Gastroesophageal sphincter (tissue), 4 donors: ENCODE results near the gene TRMT61A. TPM values are rescaled to one million over a fixed set of nuclear protein-coding genes. Genes with fewer than 3 reads are reported as not detected.

Experiments
- ATAC-seq: fragments of 150-250 bp; one replicate; pipeline ENCODE4 v1.9.1; 2016; ENCODE audit warnings: mild to moderate bottlenecking, moderate library complexity
- H3K27ac ChIP-seq, 4 donors: fragments of 200-600 bp; sonication (generic) in 3 of 4; 1 replicate in 3 of 4; 2 replicates in 1 of 4; pipeline ENCODE4 v1.5.1; 2016 to 2019
- H3K27me3 ChIP-seq: fragments of 200-600 bp; sonication (generic); one replicate; pipeline ENCODE4 v1.5.1; 2019
- H3K36me3 ChIP-seq, 2 donors: fragments of 200-600 bp; sonication (generic); one replicate each; pipeline ENCODE4 v1.5.1; 2019; ENCODE audit warnings: control low read depth in 1 of 2
- H3K4me1 ChIP-seq, 3 donors: fragments of 200-600 bp; sonication (generic); 1 replicate in 2 of 3; 2 replicates in 1 of 3; pipeline ENCODE4 v1.5.1; 2016 to 2019; ENCODE audit warnings: control low read depth in 2 of 3
- H3K4me3 ChIP-seq, 2 donors: fragments of 200-600 bp; sonication (generic); one replicate each; pipeline ENCODE4 v1.5.1; 2019; ENCODE audit warnings: mild to moderate bottlenecking in 1 of 2, moderate library complexity in 1 of 2
- H3K9me3 ChIP-seq, 3 donors: fragments of 200-600 bp; sonication (generic); one replicate each; pipeline ENCODE4 v1.5.1; 2017 to 2019; ENCODE audit warnings: control low read depth in 2 of 3
- EP300 ChIP-seq: sonication (generic); formaldehyde crosslinking; IDR thresholded peaks from one replicate; pipeline ENCODE4 v1.6.1; 2017; ENCODE audit warnings: antibody characterized with exemption, mild to moderate bottlenecking
- POLR2A ChIP-seq, 2 donors: fragments of 450-650 bp; IDR thresholded peaks; one replicate each; pipeline ENCODE4 v1.6.1; 2017; ENCODE audit warnings: antibody characterized with exemption in 2 of 2, mild to moderate bottlenecking in 2 of 2, moderate library complexity in 1 of 2
- POLR2AphosphoS5 ChIP-seq: sonication (generic); formaldehyde crosslinking; IDR thresholded peaks from one replicate; pipeline ENCODE4 v1.6.1; 2017; ENCODE audit warnings: antibody characterized with exemption
- WGBS, 2 donors: methylation state at CpG; one replicate each; pipeline ENCODE4 v1.1.5; 2018; ENCODE audit warnings: low coverage in 1 of 2; 5-methylcytosine and 5-hydroxymethylcytosine counted together
- total RNA-seq, 4 donors: library from RNA; depleted of rRNA; stranded (reverse); fragments of >200 nt; gene quantifications; one replicate each; pipeline ENCODE4 v1.1.0, GENCODE V29; 2016
- TF ChIP-seq, protein P1 (sequence below), 4 experiments: fragments of 200-600 bp in 2 of 4; fragments of 450-650 bp in 2 of 4; sonication (generic) in 1 of 4; IDR thresholded peaks; one replicate each; pipeline ENCODE4 v1.5.1; 2017 to 2019; ENCODE audit warnings: antibody characterized with exemption in 4 of 4, mild to moderate bottlenecking in 2 of 4, moderate library complexity in 2 of 4

TRMT61A gene
- total RNA-seq, 4 donors from 2014 or later = 22.5 to 45.2 (median 30.9) TPM

DNA sequence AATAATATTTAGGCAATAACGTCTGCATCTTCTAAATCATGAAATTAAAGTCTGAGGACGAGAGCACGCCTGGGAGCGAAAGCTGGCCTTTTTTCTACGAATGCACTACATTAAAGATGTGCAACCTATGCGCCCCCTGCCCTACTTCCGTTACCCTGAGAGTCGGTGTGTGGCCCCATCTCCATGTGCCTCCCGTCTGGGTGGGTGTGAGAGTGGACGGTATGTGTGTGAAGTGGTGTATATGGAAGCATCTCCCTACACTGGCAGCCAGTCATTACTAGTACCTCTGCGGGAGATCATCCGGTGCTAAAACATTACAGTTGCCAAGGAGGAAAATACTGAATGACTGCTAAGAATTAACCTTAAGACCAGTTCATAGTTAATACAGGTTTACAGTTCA lies 25.7 kb upstream of the TRMT61A start:
- Histone ChIP-seq H3K4me1 (peaks cover 0 to 17% (median 0%) of the 10 kb centered on the region in 3 donors), H3K27ac (no peak overlapping the region), H3K9me3 (no peaks in the 10 kb centered on the region), H3K36me3 (peaks cover 0 to 84% of the 10 kb centered on the region in 2 donors), H3K4me3 (no peak overlapping the region), H3K27me3 (no peaks in the 10 kb centered on the region)
- 84 to 88% methylated on average over 8 to 11 of the region's 12 CpGs for WGBS, 2 donors
- TF ChIP-seq, protein P1, sequence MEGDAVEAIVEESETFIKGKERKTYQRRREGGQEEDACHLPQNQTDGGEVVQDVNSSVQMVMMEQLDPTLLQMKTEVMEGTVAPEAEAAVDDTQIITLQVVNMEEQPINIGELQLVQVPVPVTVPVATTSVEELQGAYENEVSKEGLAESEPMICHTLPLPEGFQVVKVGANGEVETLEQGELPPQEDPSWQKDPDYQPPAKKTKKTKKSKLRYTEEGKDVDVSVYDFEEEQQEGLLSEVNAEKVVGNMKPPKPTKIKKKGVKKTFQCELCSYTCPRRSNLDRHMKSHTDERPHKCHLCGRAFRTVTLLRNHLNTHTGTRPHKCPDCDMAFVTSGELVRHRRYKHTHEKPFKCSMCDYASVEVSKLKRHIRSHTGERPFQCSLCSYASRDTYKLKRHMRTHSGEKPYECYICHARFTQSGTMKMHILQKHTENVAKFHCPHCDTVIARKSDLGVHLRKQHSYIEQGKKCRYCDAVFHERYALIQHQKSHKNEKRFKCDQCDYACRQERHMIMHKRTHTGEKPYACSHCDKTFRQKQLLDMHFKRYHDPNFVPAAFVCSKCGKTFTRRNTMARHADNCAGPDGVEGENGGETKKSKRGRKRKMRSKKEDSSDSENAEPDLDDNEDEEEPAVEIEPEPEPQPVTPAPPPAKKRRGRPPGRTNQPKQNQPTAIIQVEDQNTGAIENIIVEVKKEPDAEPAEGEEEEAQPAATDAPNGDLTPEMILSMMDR (IDR thresholded peaks at IDR 0.05) = no peak
- TF ChIP-seq POLR2AphosphoS5 (no peak), POLR2A (IDR thresholded peaks at IDR 0.05) (no peak), EP300 (no peak)
- no peak for ATAC-seq

DNA sequence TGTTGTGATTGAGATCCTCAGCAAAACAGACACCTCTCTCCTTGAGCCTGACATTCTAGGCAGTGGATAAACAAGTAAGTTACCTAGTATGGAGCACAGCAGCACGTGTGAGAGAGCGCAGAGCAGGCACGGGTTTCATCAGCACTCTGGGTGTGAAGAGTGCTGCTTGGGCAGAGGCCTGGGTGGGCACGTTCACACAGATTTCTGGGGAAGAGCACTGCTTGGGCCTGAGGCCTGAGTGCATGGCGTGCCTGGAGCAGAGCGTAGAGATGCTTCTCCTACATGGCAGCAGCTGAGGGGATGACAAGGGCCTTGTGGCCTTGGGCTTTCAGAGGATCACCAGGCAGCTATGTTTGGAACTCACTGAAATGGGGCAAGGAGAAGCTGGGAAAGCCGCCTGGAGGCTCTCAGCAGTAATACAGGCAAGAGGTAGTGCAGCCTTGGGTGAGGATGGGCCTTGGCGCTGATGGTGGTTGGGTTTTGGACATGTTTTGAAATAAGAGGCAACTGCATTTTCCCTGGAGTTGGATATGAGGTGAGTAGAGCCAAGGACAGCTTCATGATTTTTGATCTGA lies 23.9 kb upstream of the TRMT61A start:
- H3K36me3 ChIP-seq = peaks cover 0 to 87% of the 10 kb centered on the region in 2 donors
- H3K4me3 ChIP-seq = no peak overlapping the region

DNA sequence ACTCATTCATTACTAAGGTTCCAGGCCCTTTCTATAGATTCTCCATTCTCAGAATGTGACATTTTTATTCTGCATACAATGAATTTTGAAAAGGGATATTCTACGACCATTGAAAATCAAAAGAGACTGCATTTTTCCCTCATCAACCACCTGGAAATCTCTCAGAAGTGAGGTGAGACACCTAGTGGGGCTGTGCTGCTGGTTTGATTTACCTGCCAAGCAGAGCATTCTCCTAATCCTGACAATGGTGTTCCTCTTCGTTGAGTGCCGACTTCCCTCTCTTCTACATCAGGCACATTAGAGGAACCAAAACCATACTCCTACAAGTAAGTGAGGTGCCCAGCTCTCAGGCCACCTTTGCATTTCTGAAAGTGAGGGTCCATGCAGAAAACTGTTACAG lies 21.2 kb upstream of the TRMT61A start:
- WGBS, 2 donors = 56 to 68% methylated on average over 1 to 3 of the region's 3 CpGs
- ATAC-seq = no peak
- H3K36me3 ChIP-seq = peaks cover 0 to 81% of the 10 kb centered on the region in 2 donors

More for the DNA sequence above, 23.9 kb upstream of the TRMT61A start:
- H3K27me3 ChIP-seq = no peaks in the 10 kb centered on the region
- H3K4me1 ChIP-seq = peaks cover 0 to 12% (median 0%) of the 10 kb centered on the region in 3 donors
- no peak overlapping the region for H3K27ac ChIP-seq
- 81% methylated on average over 4 of the region's 8 CpGs; no CpG with 5 or more reads in 1 of the 2 donors for WGBS, 2 donors
- TF ChIP-seq EP300 (no peak), POLR2A (IDR thresholded peaks at IDR 0.05) (no peak), POLR2AphosphoS5 (no peak)
- TF ChIP-seq, protein P1 (IDR thresholded peaks at IDR 0.05) = no peak
- no peaks in the 10 kb centered on the region for H3K9me3 ChIP-seq
- ATAC-seq = no peak

DNA sequence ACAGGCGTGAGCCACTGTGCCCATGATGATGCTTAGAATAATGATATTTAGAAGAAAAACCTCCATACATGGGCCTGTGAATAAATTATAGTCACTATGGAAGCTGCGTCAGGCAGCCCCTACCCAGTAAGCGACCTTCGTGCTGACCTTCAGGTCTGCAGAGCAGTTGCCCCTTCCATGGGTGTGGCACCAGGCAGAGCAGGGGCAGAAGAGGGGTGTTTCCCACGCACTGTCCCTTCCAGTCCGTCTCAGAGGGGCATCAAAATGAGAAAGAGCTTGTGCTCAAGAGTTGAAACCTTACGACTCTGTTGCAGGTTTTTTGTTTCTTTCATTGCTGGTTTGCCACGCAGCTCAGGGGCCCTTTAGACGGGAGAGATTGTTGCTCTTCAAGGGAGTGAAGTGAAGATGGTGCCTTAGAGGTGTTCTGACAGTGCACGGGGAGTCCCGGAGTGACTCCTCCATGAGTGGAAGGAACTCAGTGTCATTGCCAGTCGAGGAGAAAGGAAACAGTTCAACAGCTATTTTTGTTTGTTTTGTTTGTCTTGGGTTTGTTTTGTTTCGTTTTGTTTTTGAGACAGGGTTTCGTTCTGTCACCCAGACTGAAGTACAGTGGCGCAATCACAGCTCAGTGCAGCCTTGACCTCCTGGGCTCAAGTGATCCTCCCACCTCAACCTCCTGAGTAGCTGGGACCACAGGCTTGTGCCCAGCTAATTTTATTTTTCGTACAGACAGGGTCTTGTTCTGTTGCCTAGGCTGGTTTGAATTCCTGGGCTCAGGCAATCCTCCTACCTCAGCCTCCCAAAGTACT lies 20.3 kb upstream of the TRMT61A start:
- Histone ChIP-seq H3K4me3 (no peak overlapping the region), H3K27ac (no peak overlapping the region), H3K36me3 (peaks cover 0 to 72% of the 10 kb centered on the region in 2 donors), H3K9me3 (no peaks in the 10 kb centered on the region), H3K27me3 (no peaks in the 10 kb centered on the region), H3K4me1 (peaks cover 3 to 16% (median 12%) of the 10 kb centered on the region in 3 donors)
- TF ChIP-seq POLR2A (IDR thresholded peaks at IDR 0.05) = no peak
- no peak for TF ChIP-seq POLR2AphosphoS5
- no peak for TF ChIP-seq EP300
- TF ChIP-seq, protein P1 (IDR thresholded peaks at IDR 0.05) = no peak
- ATAC-seq = no peak
- 83 to 84% methylated on average over 9 to 16 of the region's 16 CpGs for WGBS, 2 donors

More for the DNA sequence above, 21.2 kb upstream of the TRMT61A start:
- Histone ChIP-seq H3K4me1 (peaks cover 3 to 6% (median 5%) of the 10 kb centered on the region in 3 donors), H3K27ac (no peak overlapping the region), H3K9me3 (no peaks in the 10 kb centered on the region), H3K4me3 (no peak overlapping the region), H3K27me3 (no peaks in the 10 kb centered on the region)
- TF ChIP-seq EP300 (no peak), POLR2AphosphoS5 (no peak), POLR2A (IDR thresholded peaks at IDR 0.05) (no peak)
- TF ChIP-seq, protein P1 (IDR thresholded peaks at IDR 0.05) = no peak
